MM.1S (cell line): ENCODE measurements around the gene DNAJA4.
A peak's percentile ranks its signal among the peaks of the same experiment; 100 is the strongest.

Source experiments
- DNase-seq: peaks from one replicate; pipeline ENCODE4 v3.0.0-alpha.2; 2015
- H2AFZ ChIP-seq: fragments of 300-600 bp; sonication (generic); 2 replicates; pipeline ENCODE4 v1.6.0; 2016; ENCODE audit warnings: antibody characterized with exemption, low read length
- H3F3A ChIP-seq: fragments of 300-600 bp; sonication (generic); 2 replicates; pipeline ENCODE4 v1.6.1; 2016; ENCODE audit warnings: mild to moderate bottlenecking, antibody characterized with exemption, low read length, moderate library complexity, mixed read lengths; ENCODE audit not compliant: insufficient read depth
- H3K27ac ChIP-seq: fragments of 300-600 bp; sonication (generic); 2 replicates; pipeline ENCODE4 v1.5.1; 2016; ENCODE audit warnings: mild to moderate bottlenecking, low read length
- H3K27me3 ChIP-seq: fragments of 300-600 bp; sonication (generic); replicated peaks from 2 replicates; pipeline ENCODE4 v1.6.0; 2016; ENCODE audit warnings: low read length; ENCODE audit not compliant: insufficient read depth
- H3K36me3 ChIP-seq: fragments of 300-600 bp; sonication (generic); replicated peaks from 2 replicates; pipeline ENCODE4 v1.6.1; 2016; ENCODE audit warnings: mild to moderate bottlenecking, low read length, mixed read lengths; ENCODE audit not compliant: insufficient read depth
- H3K4me1 ChIP-seq: fragments of 300-600 bp; sonication (generic); 2 replicates; pipeline ENCODE4 v1.6.1; 2016; ENCODE audit warnings: low read length, mixed read lengths
- H3K4me2 ChIP-seq: fragments of 300-600 bp; sonication (generic); 2 replicates; pipeline ENCODE4 v1.6.0; 2016; ENCODE audit warnings: low read depth, low read length
- H3K4me3 ChIP-seq: fragments of 300-600 bp; sonication (generic); 2 replicates; pipeline ENCODE4 v1.5.1; 2016; ENCODE audit warnings: low read length, mixed read lengths
- H3K79me2 ChIP-seq: fragments of 300-600 bp; sonication (generic); 2 replicates; pipeline ENCODE4 v1.6.1; 2016; ENCODE audit warnings: mixed run types, low read length, mixed read lengths
- H3K9ac ChIP-seq: fragments of 300-600 bp; sonication (generic); 2 replicates; pipeline ENCODE4 v1.6.1; 2016; ENCODE audit warnings: low read length, mixed read lengths
- H3K9me2 ChIP-seq: fragments of 300-600 bp; sonication (generic); replicated peaks from 2 replicates; pipeline ENCODE4 v1.6.1; 2016; ENCODE audit warnings: mild to moderate bottlenecking, low read length, mixed read lengths; ENCODE audit not compliant: insufficient read depth
- H3K9me3 ChIP-seq: fragments of 300-600 bp; sonication (generic); replicated peaks from 2 replicates; pipeline ENCODE4 v1.6.1; 2016; ENCODE audit warnings: mild to moderate bottlenecking, low read length, mixed read lengths; ENCODE audit not compliant: insufficient read depth
- H4K20me1 ChIP-seq: fragments of 300-600 bp; sonication (generic); 2 replicates; pipeline ENCODE4 v1.6.1; 2016; ENCODE audit warnings: mild to moderate bottlenecking, low read length, moderate library complexity, mixed read lengths; ENCODE audit not compliant: insufficient read depth
- EZH2 ChIP-seq: fragments of 300-600 bp; sonication (generic); optimal IDR thresholded peaks from 2 replicates; pipeline ENCODE3; 2017; ENCODE audit warnings: low read depth, mild to moderate bottlenecking, antibody characterized with exemption, low read length, mixed read lengths
- EZH2phosphoT487 ChIP-seq: fragments of 300-600 bp; sonication (generic); IDR thresholded peaks from 2 replicates; pipeline ENCODE4 v1.6.1; 2018; ENCODE audit warnings: antibody characterized with exemption, low read length
- TF ChIP-seq, protein P1 (sequence below): fragments of 300-600 bp; sonication (generic); IDR thresholded peaks from 2 replicates; pipeline ENCODE4 v1.5.1; 2016; ENCODE audit warnings: antibody characterized with exemption, low read length, mixed read lengths

The DNAJA4 gene

DNA sequence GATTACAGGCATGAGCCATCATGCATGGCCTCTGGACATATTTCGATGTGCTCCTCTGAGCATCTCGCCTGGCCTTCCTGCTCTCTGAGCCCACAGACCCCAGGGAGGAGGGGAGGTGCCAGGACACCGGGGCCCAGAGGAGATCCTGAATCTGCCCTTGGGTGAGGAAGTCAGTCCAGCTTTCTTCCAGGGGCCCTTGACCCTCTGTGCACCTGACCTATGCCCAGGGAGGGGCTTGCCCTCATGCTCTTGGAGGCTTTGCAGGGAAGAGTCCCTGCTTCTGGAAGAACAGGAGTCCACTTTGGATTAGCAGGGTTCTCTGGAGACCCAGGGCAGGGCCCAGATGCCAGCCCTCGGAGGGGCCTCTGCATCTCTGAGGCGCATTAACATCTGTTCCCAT lies 31.4 kb upstream of the DNAJA4 start:
- H3K27ac ChIP-seq: no peak overlapping the region
- no peak overlapping the region for H3K9ac ChIP-seq
- no peak overlapping the region for H2AFZ ChIP-seq
- no peak for DNase-seq
- no peak overlapping the region for H3K4me3 ChIP-seq
- TF ChIP-seq EZH2phosphoT487 (no peak), EZH2 (no peak)
- TF ChIP-seq, protein P1, sequence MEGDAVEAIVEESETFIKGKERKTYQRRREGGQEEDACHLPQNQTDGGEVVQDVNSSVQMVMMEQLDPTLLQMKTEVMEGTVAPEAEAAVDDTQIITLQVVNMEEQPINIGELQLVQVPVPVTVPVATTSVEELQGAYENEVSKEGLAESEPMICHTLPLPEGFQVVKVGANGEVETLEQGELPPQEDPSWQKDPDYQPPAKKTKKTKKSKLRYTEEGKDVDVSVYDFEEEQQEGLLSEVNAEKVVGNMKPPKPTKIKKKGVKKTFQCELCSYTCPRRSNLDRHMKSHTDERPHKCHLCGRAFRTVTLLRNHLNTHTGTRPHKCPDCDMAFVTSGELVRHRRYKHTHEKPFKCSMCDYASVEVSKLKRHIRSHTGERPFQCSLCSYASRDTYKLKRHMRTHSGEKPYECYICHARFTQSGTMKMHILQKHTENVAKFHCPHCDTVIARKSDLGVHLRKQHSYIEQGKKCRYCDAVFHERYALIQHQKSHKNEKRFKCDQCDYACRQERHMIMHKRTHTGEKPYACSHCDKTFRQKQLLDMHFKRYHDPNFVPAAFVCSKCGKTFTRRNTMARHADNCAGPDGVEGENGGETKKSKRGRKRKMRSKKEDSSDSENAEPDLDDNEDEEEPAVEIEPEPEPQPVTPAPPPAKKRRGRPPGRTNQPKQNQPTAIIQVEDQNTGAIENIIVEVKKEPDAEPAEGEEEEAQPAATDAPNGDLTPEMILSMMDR: no peak
- H3F3A ChIP-seq: no peaks in the 10 kb centered on the region
- H4K20me1 ChIP-seq: no peaks in the 10 kb centered on the region
- no peak overlapping the region for H3K4me2 ChIP-seq
- no peaks in the 10 kb centered on the region for H3K36me3 ChIP-seq
- no peaks in the 10 kb centered on the region for H3K9me3 ChIP-seq
- no peaks in the 10 kb centered on the region for H3K9me2 ChIP-seq
- H3K79me2 ChIP-seq: no peaks in the 10 kb centered on the region
- H3K4me1 ChIP-seq: peaks cover 3% of the 10 kb centered on the region; the same call in 1 of the 2 replicates
- peaks cover 62% of the 10 kb centered on the region for H3K27me3 ChIP-seq

DNA sequence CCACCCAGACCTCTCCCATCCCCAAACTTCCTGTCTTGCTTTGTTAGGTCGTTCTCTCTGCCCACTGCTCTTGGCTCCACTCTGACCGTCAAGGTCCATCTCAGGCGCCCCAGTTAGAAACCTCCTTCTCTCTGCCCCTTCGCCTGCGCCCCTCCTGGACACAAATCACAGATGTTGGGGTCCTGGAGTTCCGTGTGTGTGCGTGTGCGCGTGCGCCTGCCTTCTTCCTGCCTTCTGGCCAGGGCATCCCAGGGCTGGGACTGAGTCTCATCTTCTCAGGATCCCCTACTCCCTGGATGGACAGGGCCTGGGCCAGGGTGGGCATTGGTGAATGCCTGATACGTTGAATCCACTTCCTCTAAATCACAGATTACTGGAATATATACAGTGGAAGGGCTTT lies 30.9 kb upstream of the DNAJA4 start:
- Histone ChIP-seq H3K4me3 (no peak overlapping the region), H3K9ac (no peak overlapping the region), H3K4me1 (peaks cover 3% of the 10 kb centered on the region; the same call in 1 of the 2 replicates), H3K9me2 (no peaks in the 10 kb centered on the region), H3F3A (no peaks in the 10 kb centered on the region), H2AFZ (no peak overlapping the region), H3K9me3 (no peaks in the 10 kb centered on the region), H4K20me1 (no peaks in the 10 kb centered on the region), H3K27ac (no peak overlapping the region), H3K27me3 (peaks cover 66% of the 10 kb centered on the region), H3K36me3 (no peaks in the 10 kb centered on the region), H3K4me2 (no peak overlapping the region), H3K79me2 (no peaks in the 10 kb centered on the region)
- DNase-seq: no peak
- TF ChIP-seq EZH2: no peak
- TF ChIP-seq EZH2phosphoT487: no peak
- TF ChIP-seq, protein P1: no peak

DNA sequence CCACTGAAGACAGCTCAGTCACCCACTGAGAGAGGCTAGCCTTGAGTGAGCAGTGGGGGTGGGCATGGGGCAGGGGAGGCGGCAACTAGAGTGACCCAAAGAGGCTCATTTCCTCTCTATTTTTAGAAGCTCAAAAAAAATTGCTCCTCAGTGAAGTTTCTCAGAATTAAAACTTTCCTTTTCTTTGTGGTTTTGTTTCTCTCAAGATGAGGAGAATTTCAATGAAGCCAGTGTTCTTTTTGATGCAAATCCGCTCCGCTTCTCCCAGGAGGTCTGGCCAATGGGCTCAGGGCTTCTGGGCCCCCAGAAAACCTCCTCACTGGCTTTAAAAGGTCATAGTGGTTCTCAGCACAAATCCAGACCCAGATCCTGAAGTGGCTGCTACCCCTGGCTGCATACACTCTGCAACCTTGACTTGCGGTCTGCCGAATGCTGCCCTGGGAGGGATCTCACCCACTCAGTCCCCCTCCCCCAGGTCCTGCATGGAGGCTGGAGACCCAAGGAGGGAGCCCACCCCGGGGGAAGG lies 29.8 kb upstream of the DNAJA4 start, which contains the start of gene ACSBG1:
ACSBG1 (minus strand) TSS at position 51 of the 526 bp plus-strand sequence. CDS start 64 bp downstream, outside the sequence.
- Histone ChIP-seq H3K79me2 (no peaks in the 10 kb centered on the region), H2AFZ (no peak within 1 kb of the TSS), H3K9ac (no peak within 1 kb of the TSS), H3K9me2 (no peaks in the 10 kb centered on the region), H3K27ac (no peak within 1 kb of the TSS), H3F3A (no peaks in the 10 kb centered on the region), H3K27me3 (peaks cover 69% of the 10 kb centered on the region), H3K9me3 (no peaks in the 10 kb centered on the region), H4K20me1 (no peaks in the 10 kb centered on the region), H3K4me1 (peaks cover 3% of the 10 kb centered on the region; the same call in 1 of the 2 replicates), H3K4me2 (no peak within 1 kb of the TSS), H3K36me3 (no peaks in the 10 kb centered on the region), H3K4me3 (no peak within 1 kb of the TSS)
- no peak for TF ChIP-seq EZH2phosphoT487
- TF ChIP-seq EZH2: no peak
- TF ChIP-seq, protein P1: no peak
- DNase-seq: peak; percentile 15
